Left hindlimb (tissue), 1 donor: ENCODE measurements around the gene SLC4A8.

Experiments used
- DNase-seq: peaks from one replicate; pipeline ENCODE4 v3.0.0-alpha.2; 2018

Gene SLC4A8

GRCh38 chr12:51424662-51425539 lies at the start of gene SLC4A8:
TSS of gene SLC4A8 (plus strand) at chr12:51424831. CDS start at chr12:51424988, 157 bp downstream.
- peak; percentile 93 for DNase-seq

- DNase-seq, result no peak
Observed at GRCh38 chr12:51374856-51375255, 49.8 kb upstream of the SLC4A8 start.

- no peak for DNase-seq
Observed at GRCh38 chr12:51377099-51377984, 47.3 kb upstream of the SLC4A8 start.

- DNase-seq, result no peak
Observed at GRCh38 chr12:51378749-51379148, 45.9 kb upstream of the SLC4A8 start.

- no peak for DNase-seq
Observed at GRCh38 chr12:51379571-51379970, 45.1 kb upstream of the SLC4A8 start.

GRCh38 chr12:51381226-51382079 lies 43.2 kb upstream of the SLC4A8 start:
- DNase-seq, result no peak

- no peak for DNase-seq
Observed at GRCh38 chr12:51382173-51382572, 42.5 kb upstream of the SLC4A8 start.

- DNase-seq, result no peak
Observed at GRCh38 chr12:51383269-51383905, 41.2 kb upstream of the SLC4A8 start.

- no peak for DNase-seq
Observed at GRCh38 chr12:51386351-51386750, 38.3 kb upstream of the SLC4A8 start.

GRCh38 chr12:51388069-51388799 lies 36.4 kb upstream of the SLC4A8 start:
- DNase-seq, result no peak

GRCh38 chr12:51388846-51389245 lies 35.8 kb upstream of the SLC4A8 start:
- no peak for DNase-seq

- DNase-seq, result no peak
Observed at GRCh38 chr12:51389302-51389999, 35.2 kb upstream of the SLC4A8 start.

- DNase-seq, result no peak
Observed at GRCh38 chr12:51390457-51390856, 34.2 kb upstream of the SLC4A8 start.

- DNase-seq, result no peak
Observed at GRCh38 chr12:51390891-51391282, 33.7 kb upstream of the SLC4A8 start.

GRCh38 chr12:51391283-51392123 lies 33.1 kb upstream of the SLC4A8 start, which contains the start of gene GALNT6:
TSS of gene GALNT6 (minus strand) at chr12:51391406. CDS start at chr12:51379781, 11,625 bp downstream.
- DNase-seq, result no peak

- no peak for DNase-seq
Observed at GRCh38 chr12:51392556-51393237, 31.9 kb upstream of the SLC4A8 start.

- no peak for DNase-seq
Observed at GRCh38 chr12:51393676-51394545, 30.7 kb upstream of the SLC4A8 start.
